Activated CD4-positive, alpha-beta T cell treated with anti-CD3 and anti-CD28 coated beads, Interleukin-2, amount 10 ng/mL, durations not matched to agents 24 days and 14 days (primary cell): ENCODE measurements around the gene GPRC5D. TPM values are rescaled to one million over a fixed set of nuclear protein-coding genes. Genes with fewer than 3 reads are reported as not detected.

Experiments
- DNase-seq: peaks from one replicate; pipeline ENCODE4 v3.0.0; 2022
- H3K27ac Mint-ChIP-seq: one replicate; pipeline ENCODE4 v1.8.0; 2022; ENCODE audit warnings: mild to moderate bottlenecking, mixed read lengths
- H3K27me3 Mint-ChIP-seq: one replicate; pipeline ENCODE4 v1.8.0; 2022; ENCODE audit warnings: mixed read lengths
- H3K36me3 Mint-ChIP-seq: one replicate; pipeline ENCODE4 v1.8.0; 2022; ENCODE audit warnings: low read depth, mild to moderate bottlenecking, mixed read lengths
- H3K4me1 Mint-ChIP-seq: one replicate; pipeline ENCODE4 v1.8.0; 2021; ENCODE audit warnings: mixed read lengths
- H3K4me3 Mint-ChIP-seq: one replicate; pipeline ENCODE4 v1.8.0; 2022; ENCODE audit warnings: mild to moderate bottlenecking, moderate library complexity, mixed read lengths
- H3K9me3 Mint-ChIP-seq: one replicate; pipeline ENCODE4 v1.8.0; 2021; ENCODE audit warnings: mixed read lengths
- intact Hi-C: fragments of 100-400 bp; cut with micrococcal nuclease; formaldehyde crosslinking; loops from one replicate; pipeline ENCODE4 v1.15.1; 2023
- total RNA-seq: library from RNA; stranded (reverse); gene quantifications from 2 replicates; pipeline ENCODE4 v1.2.3, GENCODE V29; 2022

GPRC5D gene
- total RNA-seq, 1 donor from 2014 or later: not detected

DNA sequence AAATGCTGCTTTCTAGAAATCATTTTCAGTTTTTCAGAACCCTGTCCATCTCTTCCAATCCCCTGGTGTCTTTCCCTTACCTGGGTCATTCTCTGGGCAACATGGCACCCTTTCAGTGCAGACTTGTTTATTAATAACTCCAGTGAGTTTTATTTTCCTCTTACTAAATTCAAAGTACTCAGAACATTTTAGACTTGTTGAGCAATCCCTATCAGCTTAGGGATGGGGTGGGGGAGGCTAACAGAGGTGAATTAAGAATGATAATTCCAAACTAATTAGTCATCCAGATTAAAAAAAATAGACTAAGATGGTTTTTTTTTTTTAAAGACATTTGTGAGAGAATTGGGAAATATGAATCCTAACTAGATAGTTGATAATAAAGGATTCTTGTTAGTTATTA is 49.9 kb downstream of the GPRC5D start:
- no peak for DNase-seq
- H3K9me3 Mint-ChIP-seq: no peaks in the 10 kb centered on the region
- H3K27me3 Mint-ChIP-seq: no peaks in the 10 kb centered on the region
- intact Hi-C loops: no loop called here
- H3K36me3 Mint-ChIP-seq: no peaks in the 10 kb centered on the region
- no peak overlapping the region for H3K4me3 Mint-ChIP-seq
- no peak overlapping the region for H3K27ac Mint-ChIP-seq
- H3K4me1 Mint-ChIP-seq: peaks cover 10% of the 10 kb centered on the region

DNA sequence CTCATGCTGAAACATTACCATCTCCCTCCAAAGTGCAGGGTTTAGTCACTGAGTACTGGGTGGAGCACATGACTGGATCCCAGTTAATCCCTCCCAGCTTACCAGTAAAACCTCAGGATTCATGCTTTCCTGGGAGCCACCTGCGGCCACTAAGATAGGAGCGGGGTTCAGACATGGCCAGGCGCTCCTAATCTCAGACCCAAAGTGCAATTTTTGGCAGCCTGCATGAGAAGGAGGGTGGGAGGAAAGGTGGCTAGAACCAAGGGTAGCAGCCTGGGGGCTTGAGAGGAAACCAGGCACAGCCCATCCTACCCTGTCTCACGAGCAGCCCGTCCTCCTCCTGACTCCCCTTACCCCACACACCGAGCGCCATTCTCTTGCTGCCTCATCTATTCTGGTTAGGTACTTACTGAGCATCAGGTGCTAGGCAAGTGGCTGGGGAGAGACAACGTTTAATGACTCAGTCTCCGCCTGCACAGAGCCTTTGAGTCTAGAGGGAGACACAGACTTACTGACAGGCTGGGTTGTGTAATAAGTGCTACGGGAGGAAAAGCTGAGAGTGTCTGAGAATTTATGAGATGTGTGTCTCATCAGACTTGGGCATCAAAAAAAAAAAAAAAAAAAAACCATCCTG is 50.7 kb downstream of the GPRC5D start:
- DNase-seq: no peak
- intact Hi-C loops: no loop called here
- Mint-ChIP-seq H3K36me3 (no peaks in the 10 kb centered on the region), H3K4me1 (peaks cover 10% of the 10 kb centered on the region), H3K27ac (no peak overlapping the region), H3K4me3 (no peak overlapping the region), H3K9me3 (no peaks in the 10 kb centered on the region), H3K27me3 (peaks cover 1% of the 10 kb centered on the region)

DNA sequence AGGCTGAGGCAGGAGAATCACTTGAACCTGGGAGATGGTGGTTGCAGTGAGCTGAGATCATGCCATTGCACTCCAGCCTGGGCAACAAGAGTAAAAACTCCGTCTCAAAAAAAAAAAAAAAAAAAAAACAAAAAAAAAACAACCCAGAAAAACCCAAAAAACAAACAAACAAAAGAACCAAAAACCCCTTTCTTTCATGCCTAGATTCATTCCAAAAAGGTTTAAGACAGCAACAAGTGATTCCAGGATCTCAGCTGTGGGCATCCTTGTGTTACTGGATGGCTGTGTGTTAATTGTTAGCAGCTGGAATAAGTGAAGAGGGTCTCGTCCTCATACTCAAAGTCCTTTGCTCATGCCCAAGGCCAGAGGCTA is 51.2 kb downstream of the GPRC5D start:
- Mint-ChIP-seq H3K36me3 (no peaks in the 10 kb centered on the region), H3K27ac (no peak overlapping the region), H3K27me3 (peaks cover 3% of the 10 kb centered on the region), H3K9me3 (no peaks in the 10 kb centered on the region), H3K4me3 (no peak overlapping the region), H3K4me1 (peaks cover 10% of the 10 kb centered on the region)
- intact Hi-C loops: no loop called here
- DNase-seq: no peak

DNA sequence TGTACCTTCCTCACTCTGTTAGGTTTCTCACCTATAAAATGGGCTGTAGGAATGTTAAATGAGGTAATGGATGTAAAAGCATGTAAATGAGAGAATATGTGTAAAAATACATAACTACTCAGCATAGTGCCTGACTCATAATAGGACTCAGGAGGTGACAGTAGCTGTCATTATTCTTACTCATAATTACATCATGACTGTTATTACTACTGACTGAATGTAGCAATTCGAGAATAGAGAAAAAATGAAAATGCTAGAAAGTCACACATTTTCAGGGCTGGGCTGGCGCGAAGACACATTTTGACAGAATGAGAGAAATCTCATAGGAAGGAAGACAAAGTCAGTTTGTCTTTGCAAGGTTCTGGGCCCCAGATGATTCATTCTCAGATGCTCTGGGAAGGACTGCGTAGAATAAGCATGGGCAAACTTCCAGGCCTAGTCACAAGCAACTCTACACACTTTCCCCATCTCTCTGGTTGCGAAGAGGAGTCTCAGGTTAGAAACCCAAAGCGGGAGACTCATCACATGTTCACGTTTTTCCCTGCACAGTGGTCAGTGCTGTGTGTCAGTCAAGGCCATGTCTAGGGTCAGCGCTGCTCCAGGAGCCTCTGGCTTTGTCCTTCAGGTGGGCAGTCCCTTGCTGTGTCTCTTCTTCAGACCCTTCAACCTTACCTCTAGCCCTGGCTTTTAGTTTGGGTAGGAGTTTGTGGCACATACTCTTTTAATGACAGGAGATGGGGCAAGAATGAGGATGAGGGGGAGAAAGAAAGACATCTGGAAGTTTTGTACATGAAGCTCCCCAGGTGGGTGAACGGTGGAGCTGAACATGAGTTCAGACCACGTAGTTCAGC is 52.2 kb downstream of the GPRC5D start:
- H3K4me3 Mint-ChIP-seq: no peak overlapping the region
- peak overlapping the region; percentile 79 for H3K27ac Mint-ChIP-seq
- H3K9me3 Mint-ChIP-seq: no peaks in the 10 kb centered on the region
- intact Hi-C loops: loop anchor here (1.0 to 5.0 kb wide), 3 partner anchors 62 to 297 kb away; partner anchors contain the start of genes APOLD1 and EMP1
- no peaks in the 10 kb centered on the region for H3K36me3 Mint-ChIP-seq
- DNase-seq: peak; percentile 67
- peaks cover 10% of the 10 kb centered on the region for H3K4me1 Mint-ChIP-seq
- H3K27me3 Mint-ChIP-seq: peaks cover 3% of the 10 kb centered on the region

DNA sequence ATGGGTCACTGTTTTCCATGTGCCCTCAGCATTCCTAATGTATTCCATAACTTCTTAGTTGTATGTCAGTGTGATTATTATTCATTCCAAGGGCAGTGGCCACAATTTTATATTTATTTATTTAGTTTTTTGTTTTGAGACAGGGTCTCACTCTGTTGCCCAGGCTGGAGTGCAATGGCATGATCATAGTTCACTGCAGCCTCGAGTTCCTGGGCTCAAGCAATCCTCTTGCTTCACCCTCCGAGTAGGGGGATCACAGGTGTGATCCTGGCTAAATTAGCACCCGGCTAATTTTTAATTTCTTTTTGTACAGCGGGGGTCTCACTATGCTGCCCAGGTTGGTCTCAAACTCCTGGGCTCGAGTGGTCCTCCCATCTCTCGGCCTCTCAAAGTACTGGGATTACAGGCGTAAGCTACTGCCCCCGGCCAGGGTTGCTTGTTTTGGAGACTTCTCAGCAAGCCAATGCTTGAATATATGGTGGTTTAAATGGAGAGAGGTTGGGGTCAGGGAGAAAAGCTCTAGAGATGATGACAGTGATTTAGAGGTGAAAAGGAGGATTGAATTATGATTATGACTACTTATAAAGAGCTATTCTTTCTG is 53.0 kb downstream of the GPRC5D start:
- peaks cover 10% of the 10 kb centered on the region for H3K4me1 Mint-ChIP-seq
- intact Hi-C loops: loop anchor here (1.0 to 5.0 kb wide), 3 partner anchors 62 to 297 kb away; partner anchors contain the start of genes APOLD1 and EMP1
- H3K27me3 Mint-ChIP-seq: peaks cover 5% of the 10 kb centered on the region

DNA sequence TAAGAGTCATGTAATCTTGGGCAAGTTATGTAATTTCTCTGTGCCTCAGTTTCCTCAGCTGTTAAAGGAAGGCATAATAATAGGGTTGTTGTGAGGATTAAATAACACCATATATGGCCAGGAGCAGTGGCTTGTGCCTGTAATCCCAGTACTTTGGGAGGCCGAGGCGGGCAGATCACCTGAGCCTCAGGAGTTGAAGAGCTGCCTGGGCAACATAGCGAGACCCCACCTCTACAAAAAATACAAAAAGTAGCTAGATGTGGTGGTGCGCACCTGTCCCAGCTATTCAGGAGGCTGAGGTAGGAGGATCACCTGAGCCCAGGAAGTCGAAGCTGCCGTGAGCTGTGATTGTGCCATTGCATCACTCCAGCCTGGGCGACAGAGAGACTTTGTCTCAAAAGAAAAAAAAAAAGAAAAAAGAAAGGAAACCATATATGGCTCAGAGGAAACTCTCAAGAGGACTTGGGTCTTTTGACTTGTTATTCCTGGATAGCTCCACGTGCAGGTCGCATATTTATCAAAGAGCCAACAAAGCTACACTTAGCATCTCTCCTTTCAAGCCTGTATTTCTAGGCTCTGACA is 53.7 kb downstream of the GPRC5D start:
- intact Hi-C loops: loop anchor here (5.0 kb wide), 1 partner anchor 111 kb away; the partner anchor contains the start of gene APOLD1
- Mint-ChIP-seq H3K4me3 (no peak overlapping the region), H3K36me3 (no peaks in the 10 kb centered on the region), H3K4me1 (peaks cover 10% of the 10 kb centered on the region), H3K27me3 (peaks cover 12% of the 10 kb centered on the region), H3K27ac (no peak overlapping the region), H3K9me3 (no peaks in the 10 kb centered on the region)
- no peak for DNase-seq

More for the DNA sequence above, 53.0 kb downstream of the GPRC5D start:
- no peaks in the 10 kb centered on the region for H3K36me3 Mint-ChIP-seq
- DNase-seq: no peak
- no peak overlapping the region for H3K4me3 Mint-ChIP-seq
- no peaks in the 10 kb centered on the region for H3K9me3 Mint-ChIP-seq
- peak overlapping the region; percentile 70 for H3K27ac Mint-ChIP-seq

DNA sequence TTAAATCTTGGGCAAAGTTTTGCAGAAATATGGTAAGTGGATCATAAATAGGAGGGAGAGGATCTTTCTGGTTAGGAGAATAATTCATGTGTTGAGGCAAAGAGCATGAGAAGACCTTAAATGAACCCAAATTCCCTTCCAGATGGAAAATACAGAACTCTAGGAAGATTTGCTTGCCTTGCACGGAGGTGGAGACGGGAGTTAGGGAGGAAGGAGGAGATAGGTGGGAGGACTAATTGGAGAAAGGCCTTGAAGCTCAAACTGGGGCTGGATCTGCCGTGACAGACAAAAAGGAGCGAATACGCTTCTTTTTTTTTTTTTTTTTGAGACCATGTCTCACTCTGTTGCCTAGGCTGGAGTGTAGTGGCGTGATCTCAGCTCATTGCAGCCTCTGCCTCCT is 54.7 kb downstream of the GPRC5D start:
- Mint-ChIP-seq H3K4me3 (no peak overlapping the region), H3K4me1 (peaks cover 10% of the 10 kb centered on the region), H3K27me3 (peaks cover 19% of the 10 kb centered on the region), H3K36me3 (no peaks in the 10 kb centered on the region), H3K9me3 (no peaks in the 10 kb centered on the region), H3K27ac (no peak overlapping the region)
- intact Hi-C loops: loop anchor here (5.0 kb wide), 1 partner anchor 110 kb away; the partner anchor contains the start of gene APOLD1
- DNase-seq: no peak

DNA sequence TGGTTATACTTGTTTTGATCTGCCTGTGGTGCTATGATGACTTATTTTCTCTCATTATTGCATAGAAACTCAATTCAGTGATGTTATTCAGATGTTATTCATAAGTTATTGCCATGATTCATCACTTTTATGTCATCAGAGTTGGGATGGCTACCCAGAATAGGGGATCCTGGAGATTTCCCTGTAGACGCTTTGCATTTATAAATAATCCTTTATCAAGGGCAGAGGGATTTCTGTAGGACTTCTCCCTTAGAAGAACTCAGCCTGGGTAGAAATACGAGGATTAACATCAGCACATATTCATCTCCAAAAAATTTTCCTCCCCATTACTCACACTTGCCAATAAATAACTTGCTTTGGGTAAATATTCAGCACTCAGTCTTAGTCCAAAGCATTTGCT is 55.7 kb downstream of the GPRC5D start:
- intact Hi-C loops: loop anchor here (5.0 kb wide), 1 partner anchor 109 kb away; the partner anchor contains the start of gene APOLD1
- Mint-ChIP-seq H3K9me3 (no peaks in the 10 kb centered on the region), H3K27ac (no peak overlapping the region), H3K36me3 (no peaks in the 10 kb centered on the region), H3K4me3 (no peak overlapping the region), H3K27me3 (peaks cover 29% of the 10 kb centered on the region), H3K4me1 (peaks cover 16% of the 10 kb centered on the region)
- DNase-seq: no peak

DNA sequence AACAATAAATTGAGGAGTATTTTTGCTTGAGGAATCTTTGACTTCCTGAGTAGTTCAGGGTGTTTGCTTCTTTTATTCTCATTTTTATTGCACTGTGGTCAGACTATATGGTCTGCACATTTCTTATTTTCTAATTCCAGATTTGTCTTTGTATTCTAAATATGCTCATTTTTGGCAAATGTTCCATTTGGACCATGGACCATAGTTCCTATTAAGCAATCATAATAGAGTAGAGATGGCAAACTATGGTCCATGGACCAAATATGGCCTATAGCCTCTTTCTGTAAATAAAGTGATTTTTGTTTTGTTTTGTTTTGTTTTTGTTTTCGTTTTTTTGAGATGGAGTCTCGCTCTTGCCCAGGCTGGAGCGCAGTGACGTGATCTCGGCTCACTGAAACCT is 58.5 kb downstream of the GPRC5D start:
- Mint-ChIP-seq H3K4me3 (no peak overlapping the region), H3K27me3 (peaks cover 48% of the 10 kb centered on the region), H3K36me3 (no peaks in the 10 kb centered on the region), H3K27ac (no peak overlapping the region), H3K9me3 (no peaks in the 10 kb centered on the region), H3K4me1 (peaks cover 9% of the 10 kb centered on the region)
- intact Hi-C loops: no loop called here
- no peak for DNase-seq

DNA sequence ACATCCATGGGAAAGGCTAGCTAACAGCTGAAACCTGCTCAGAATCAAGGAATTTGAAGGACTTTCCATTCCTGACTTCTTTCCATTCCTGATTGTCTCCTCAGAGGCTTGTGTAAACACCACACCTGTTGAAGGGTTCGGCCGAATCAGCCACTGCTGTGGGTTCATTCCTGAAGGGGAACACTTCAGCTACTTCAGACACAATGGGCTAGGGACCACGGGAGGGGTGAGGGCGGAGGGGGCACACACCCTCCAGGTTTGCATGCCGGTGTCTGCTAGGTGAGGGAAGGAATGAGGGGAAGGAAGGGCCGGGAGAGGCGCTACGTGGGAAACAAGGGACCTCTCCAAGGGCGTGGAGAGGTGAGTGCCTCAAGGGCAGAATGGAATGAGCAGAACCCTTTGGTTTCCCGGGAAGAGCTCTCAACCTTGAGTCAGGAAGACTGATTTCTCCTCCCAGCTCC is 59.3 kb downstream of the GPRC5D start:
- H3K27ac Mint-ChIP-seq: no peak overlapping the region
- no peak for DNase-seq
- intact Hi-C loops: no loop called here
- no peaks in the 10 kb centered on the region for H3K9me3 Mint-ChIP-seq
- peaks cover 51% of the 10 kb centered on the region for H3K27me3 Mint-ChIP-seq
- no peak overlapping the region for H3K4me3 Mint-ChIP-seq
- no peaks in the 10 kb centered on the region for H3K36me3 Mint-ChIP-seq
- H3K4me1 Mint-ChIP-seq: peaks cover 9% of the 10 kb centered on the region

DNA sequence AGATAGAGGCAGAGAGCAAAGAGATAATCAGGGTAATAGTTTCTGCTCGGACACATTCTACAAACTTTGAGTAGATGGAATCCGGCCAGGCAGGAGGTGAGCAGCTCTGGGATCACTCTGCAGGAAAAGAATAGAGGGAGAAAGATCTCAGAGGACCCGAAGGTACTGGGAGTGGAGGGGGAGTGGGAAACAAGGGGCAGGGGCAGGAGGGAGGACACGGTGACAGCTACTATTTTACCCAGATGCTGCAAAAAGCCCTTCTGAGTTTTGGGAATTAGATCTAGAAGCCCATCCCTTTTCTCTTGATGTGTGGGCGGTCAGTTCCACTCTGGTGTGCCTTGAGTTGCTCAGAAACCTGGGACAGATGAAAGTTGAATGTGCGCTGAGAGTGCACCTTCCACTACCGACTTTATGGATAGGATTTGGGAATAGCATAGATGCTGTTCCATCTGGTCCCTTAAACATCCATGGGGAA is 60.1 kb downstream of the GPRC5D start:
- DNase-seq: no peak
- H3K27me3 Mint-ChIP-seq: peaks cover 51% of the 10 kb centered on the region
- intact Hi-C loops: no loop called here
- no peaks in the 10 kb centered on the region for H3K9me3 Mint-ChIP-seq
- H3K4me1 Mint-ChIP-seq: peaks cover 9% of the 10 kb centered on the region
- H3K27ac Mint-ChIP-seq: no peak overlapping the region
- peak overlapping the region; percentile 84 for H3K4me3 Mint-ChIP-seq
- no peaks in the 10 kb centered on the region for H3K36me3 Mint-ChIP-seq

DNA sequence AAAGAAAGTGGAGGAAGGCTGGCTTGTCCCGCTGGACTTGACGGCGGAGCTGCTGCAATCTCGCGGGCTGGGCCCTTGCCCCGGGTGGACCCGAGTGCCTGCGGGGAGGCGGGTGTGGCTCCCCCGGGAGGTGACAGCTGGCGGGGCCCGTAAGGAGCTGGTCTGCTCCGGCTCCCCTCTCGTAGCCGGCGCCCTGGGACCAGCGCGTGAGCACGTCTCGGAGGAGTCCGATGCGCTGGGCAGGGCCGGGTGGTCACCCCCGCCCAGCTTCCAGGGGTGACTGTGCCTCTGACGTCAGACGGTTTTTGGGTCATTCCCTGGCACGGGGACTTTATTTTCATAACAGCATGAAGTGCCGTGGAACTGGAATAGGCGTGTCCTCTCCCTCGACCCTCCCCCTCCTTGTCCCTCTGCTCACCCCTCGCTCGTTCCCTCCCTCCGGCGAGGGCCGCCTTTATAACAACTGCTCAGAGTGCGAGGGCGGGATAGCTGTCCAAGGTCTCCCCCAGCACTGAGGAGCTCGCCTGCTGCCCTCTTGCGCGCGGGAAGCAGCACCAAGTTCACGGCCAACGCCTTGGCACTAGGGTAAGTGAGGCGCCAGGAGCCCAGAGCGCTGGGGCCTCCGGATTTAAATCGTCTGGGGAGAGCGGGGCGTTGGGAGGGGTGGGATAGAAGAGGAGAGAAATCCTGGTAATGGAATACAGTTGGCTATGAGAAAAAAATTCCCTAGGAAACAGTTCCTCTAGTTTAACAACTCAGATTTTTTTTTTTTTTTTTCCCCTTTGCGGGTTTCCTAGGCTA is 60.7 kb downstream of the GPRC5D start, which contains the start of gene GPRC5A:
Gene GPRC5A (plus strand): TSS at position 483 of the 801 bp plus-strand sequence. CDS start 16,688 bp downstream, outside the sequence.
- H3K4me3 Mint-ChIP-seq: peak within 1 kb of the TSS; percentile 84
- H3K9me3 Mint-ChIP-seq: no peaks in the 10 kb centered on the region
- peaks cover 49% of the 10 kb centered on the region for H3K27me3 Mint-ChIP-seq
- peaks cover 9% of the 10 kb centered on the region for H3K4me1 Mint-ChIP-seq
- H3K27ac Mint-ChIP-seq: peak within 1 kb of the TSS; percentile 70
- no peaks in the 10 kb centered on the region for H3K36me3 Mint-ChIP-seq
- intact Hi-C loops: no loop called here
- DNase-seq: peak; percentile 72
